GM12878 (cell line): ENCODE measurements around the gene JPH4. TPM values are rescaled to one million over a fixed set of nuclear protein-coding genes. Genes with fewer than 3 reads are reported as not detected.

ENCODE experiments used
- ATAC-seq: fragments of 200-7000 bp; cut with Tn5 transposase; 3 replicates; pipeline ENCODE4 v1.9.1; 2020; ENCODE audit warnings: mild to moderate bottlenecking, moderate library complexity
- BruUV-seq: library from RNA; stranded (reverse); fragments of 400-500 nt; replicated peaks from 2 replicates; lab custom pipeline; 2021; lab: Mats Ljungman, UMichigan
- CTCF ChIA-PET: fragments of 300-600 bp; sonication (Branson Sonifier 250); formaldehyde crosslinking; extraction: SDS; loops from one replicate; lab custom pipeline; 2021; ENCODE audit warnings: inconsistent platforms; lab: Yijun Ruan, JAX
- POLR2A ChIA-PET: fragments of 350-600 bp; formaldehyde crosslinking; extraction: SDS; loops from one replicate; lab custom pipeline; 2021; ENCODE audit warnings: inconsistent platforms; lab: Charles Lee
- RAD21 ChIA-PET: fragments of 300-600 bp; sonication (Branson Sonifier 250); formaldehyde crosslinking; loops from one replicate; lab custom pipeline; 2023; ENCODE audit warnings: antibody characterized with exemption; ENCODE audit not compliant: unreplicated experiment; lab: Charles Lee
- SMC1A ChIA-PET: fragments of 300-600 bp; sonication (Branson Sonifier 250); formaldehyde crosslinking; loops from one replicate; lab custom pipeline; 2023; ENCODE audit not compliant: unreplicated experiment, uncharacterized antibody; lab: Charles Lee
- DNase-seq: peaks from one replicate; pipeline ENCODE4 v3.0.0-alpha.2; 2011; ENCODE audit warnings: low read depth, low spot score
- FAIRE-seq: peaks from 3 replicates; lab custom pipeline; 2011; peaks lifted over from hg19 to GRCh38; lab: Jason Lieb, UNC
- H2AFZ ChIP-seq: 2 replicates; pipeline ENCODE4 v1.6.0; 2011; ENCODE audit warnings: low read depth, low read length, control low read depth; ENCODE audit not compliant: control insufficient read depth
- H3K27ac ChIP-seq: 2 replicates; pipeline ENCODE4 v1.5.1; 2011; ENCODE audit warnings: control low read depth; ENCODE audit not compliant: control insufficient read depth, insufficient read depth
- H3K27me3 ChIP-seq, 2 experiments: replicated peaks in 1 of 2; 2 replicates each; pipeline versions ENCODE4 v1.6.0 to v1.6.1; 2011; ENCODE audit warnings: low read length in 1 of 2; ENCODE audit not compliant: control insufficient read depth in 2 of 2, insufficient read depth in 2 of 2
- H3K36me3 ChIP-seq, 2 experiments: 2 replicates each; pipeline ENCODE4 v1.5.1; 2011; ENCODE audit warnings: low read length in 1 of 2; ENCODE audit not compliant: control insufficient read depth in 2 of 2, insufficient read depth in 2 of 2
- H3K4me1 ChIP-seq: 2 replicates; pipeline ENCODE4 v1.6.1; 2011; ENCODE audit warnings: mild to moderate bottlenecking, low read length, moderate library complexity, mixed read lengths; ENCODE audit not compliant: control insufficient read depth, insufficient read depth
- H3K4me2 ChIP-seq: 2 replicates; pipeline ENCODE4 v1.6.0; 2011; ENCODE audit warnings: control low read depth; ENCODE audit not compliant: control insufficient read depth, insufficient read depth
- H3K4me3 ChIP-seq: fragments of 200-600 bp; sonication (generic); 2 replicates; pipeline ENCODE4 v1.5.1; 2016
- H3K79me2 ChIP-seq: 2 replicates; pipeline ENCODE4 v1.6.0; 2011; ENCODE audit warnings: low read length; ENCODE audit not compliant: control insufficient read depth, insufficient read depth
- H3K9ac ChIP-seq: 2 replicates; pipeline ENCODE4 v1.8.0; 2011; ENCODE audit warnings: low read length, control low read depth, mixed read lengths; ENCODE audit not compliant: control insufficient read depth, insufficient read depth
- H3K9me3 ChIP-seq: replicated peaks from 3 replicates; pipeline ENCODE4 v1.5.1; 2011; ENCODE audit warnings: mild to moderate bottlenecking, low read length; ENCODE audit not compliant: control insufficient read depth, insufficient read depth
- H4K20me1 ChIP-seq: 2 replicates; pipeline ENCODE4 v1.6.0; 2011; ENCODE audit not compliant: control insufficient read depth, insufficient read depth
- ASH2L ChIP-seq: fragments of 300-600, 200-600 bp; sonication (generic); IDR thresholded peaks from 2 replicates; pipeline ENCODE4 v1.6.1; 2017; ENCODE audit warnings: low read depth, mild to moderate bottlenecking, borderline replicate concordance
- BCL11A ChIP-seq: IDR thresholded peaks from 2 replicates; pipeline ENCODE4 v1.6.1; 2011; ENCODE audit warnings: low read depth, low read length
- CREM ChIP-seq: IDR thresholded peaks from 2 replicates; pipeline ENCODE4 v1.6.1; 2014; ENCODE audit warnings: antibody characterized with exemption, low read depth
- DPF2 ChIP-seq: fragments of 450-650 bp; IDR thresholded peaks from 2 replicates; pipeline ENCODE4 v1.6.1; 2017; ENCODE audit warnings: mild to moderate bottlenecking
- EED ChIP-seq: sonication (generic); IDR thresholded peaks from 2 replicates; pipeline ENCODE4 v1.6.1; 2016; ENCODE audit warnings: antibody characterized with exemption, low read depth
- ELK1 ChIP-seq: IDR thresholded peaks from 2 replicates; pipeline ENCODE4 v1.6.1; 2012; ENCODE audit warnings: low read depth, low read length, improper control_type of control experiment
- EP300 ChIP-seq, 2 experiments: fragments of 150-350 bp in 1 of 2; IDR thresholded peaks; 2 replicates each; pipeline ENCODE4 v1.6.1; 2011 to 2012; ENCODE audit warnings: low read depth in 2 of 2, low read length in 2 of 2, borderline replicate concordance in 1 of 2, improper control_type of control experiment in 1 of 2, inconsistent platforms in 1 of 2; ENCODE audit not compliant: control insufficient read depth in 1 of 2
- GABPA ChIP-seq: IDR thresholded peaks from 2 replicates; pipeline ENCODE4 v1.6.1; 2014; ENCODE audit warnings: antibody characterized with exemption, low read depth, mild to moderate bottlenecking, inconsistent platforms
- HDAC2 ChIP-seq: fragments of 200-600 bp; sonication (generic); IDR thresholded peaks from 2 replicates; pipeline ENCODE4 v1.6.1; 2017
- KAT2A ChIP-seq: conservative IDR thresholded peaks from 2 replicates; pipeline ENCODE4 v1.6.1; 2011; ENCODE audit warnings: low read depth, low read length; ENCODE audit not compliant: control insufficient read depth
- KLF5 ChIP-seq: fragments of 450-650 bp; IDR thresholded peaks from 2 replicates; pipeline ENCODE4 v1.6.1; 2014; ENCODE audit warnings: mild to moderate bottlenecking; ENCODE audit not compliant: partially characterized antibody
- MTA2 ChIP-seq: fragments of 450-650 bp; IDR thresholded peaks from 2 replicates; pipeline ENCODE4 v1.6.1; 2016; ENCODE audit warnings: low read depth, mild to moderate bottlenecking, moderate library complexity
- NFXL1 ChIP-seq: fragments of 450-650 bp; IDR thresholded peaks from 2 replicates; pipeline ENCODE4 v1.6.1; 2017; ENCODE audit warnings: antibody characterized with exemption, mild to moderate bottlenecking, borderline replicate concordance
- PAX8 ChIP-seq: fragments of 450-650 bp; IDR thresholded peaks from 2 replicates; pipeline ENCODE4 v1.6.1; 2017; ENCODE audit warnings: mild to moderate bottlenecking, moderate library complexity
- PBX3 ChIP-seq: IDR thresholded peaks from 2 replicates; pipeline ENCODE4 v1.6.1; 2011; ENCODE audit warnings: mild to moderate bottlenecking, low read depth, low read length, moderate library complexity; ENCODE audit not compliant: insufficient replicate concordance
- POLR2AphosphoS2 ChIP-seq: IDR thresholded peaks from 2 replicates; pipeline ENCODE4 v1.6.1; 2011; ENCODE audit warnings: low read depth, mild to moderate bottlenecking, low read length, improper control_type of control experiment, moderate library complexity
- RAD51 ChIP-seq: fragments of 450-650 bp; IDR thresholded peaks from 2 replicates; pipeline ENCODE4 v1.6.1; 2016; ENCODE audit warnings: moderate library complexity, mild to moderate bottlenecking, inconsistent platforms
- SREBF1 ChIP-seq: IDR thresholded peaks from 2 replicates; pipeline ENCODE4 v1.6.1; 2012; ENCODE audit warnings: mild to moderate bottlenecking, low read length
- TCF12 ChIP-seq: IDR thresholded peaks from 2 replicates; pipeline ENCODE4 v1.6.1; 2011; ENCODE audit warnings: low read depth, mild to moderate bottlenecking, low read length
- TCF7 ChIP-seq: IDR thresholded peaks from 2 replicates; pipeline ENCODE4 v1.6.1; 2014; ENCODE audit warnings: antibody characterized with exemption, borderline replicate concordance
- WGBS: methylation state at CpG from one replicate; pipeline ENCODE4 v1.1.6; 2016; ENCODE audit warnings: low lambda C conversion rate; ENCODE audit not compliant: insufficient replicate concordance, insufficient coverage; ENCODE audit errors: missing lambda C conversion rate; 5-methylcytosine and 5-hydroxymethylcytosine counted together
- in situ Hi-C: fragments of 300-500 bp; cut with MboI; formaldehyde crosslinking; loops from 9 replicates; pipeline ENCODE4 v1.14.3; 2018; ENCODE audit warnings: mixed read lengths
- intact Hi-C: fragments of 100-400 bp; cut with micrococcal nuclease; formaldehyde crosslinking; loops from one replicate; pipeline ENCODE4 v1.14.2; 2022; ENCODE audit not compliant: unreplicated experiment
- polyA plus RNA-seq, 11 experiments: library from polyadenylated mRNA; depleted of rRNA in 4 of 11; unstranded in 6 of 11; stranded (reverse) in 5 of 11; fragments of >200 nt; fragmentation: Nextera tagmentation in 4 of 11; fragmentation: Illumina TruSeq in 1 of 11; extraction: Ambion mirVana in 4 of 11; extraction: Trizol in 1 of 11; gene quantifications; 1 replicate in 1 of 11; 2 replicates in 10 of 11; pipeline versions ENCODE4 v1.2.1 to v1.2.3, GENCODE V29; 2011 to 2016; ENCODE audit warnings: inconsistent platforms in 2 of 11, missing spikeins in 2 of 11, low read depth in 1 of 11
- total RNA-seq, 4 experiments: library from RNA; depleted of rRNA in 3 of 4; stranded (reverse); fragments of >200 nt in 3 of 4; fragmentation: Illumina TruSeq in 1 of 4; extraction: Trizol in 1 of 4; gene quantifications; 2 replicates each; pipeline versions ENCODE4 v1.2.1 to v1.2.3, GENCODE V29; 2013 to 2021

The JPH4 gene
- total and polyA plus RNA-seq, 10 of the 15 experiments (the other 5 are each of a cell fraction or from before 2014, with no cell fraction given) = 0.48 to 10.3 (median 3.8) TPM

- no peaks in the 10 kb centered on the region for H3K4me1 ChIP-seq
- in situ Hi-C loops = no loop called here
- ATAC-seq = no peak
Observed at GRCh38 chr14:23525611-23526010, 53.0 kb downstream of the JPH4 start.

More at GRCh38 chr14:23525611-23526010, 53.0 kb downstream of the JPH4 start:
- no peaks in the 10 kb centered on the region for H3K9me3 ChIP-seq
- ChIA-PET RAD21 (no interaction called here), CTCF (interaction anchor here (1.0 to 1.2 kb wide), 2 partner anchors 34 to 50 kb away, joined by 3 read pairs; no protein-coding TSS in a partner anchor), POLR2A (no interaction called here), SMC1A (no interaction called here)
- no peak for DNase-seq
- no TSS peak for BruUV-seq
- no peak overlapping the region for H3K4me3 ChIP-seq
- no peaks in the 10 kb centered on the region for H3K36me3 ChIP-seq
- H3K27ac ChIP-seq = no peak overlapping the region
- intact Hi-C loops = no loop called here
- 84% methylated on average over 8 of the region's 8 CpGs for WGBS
- H3K9ac ChIP-seq = no peak overlapping the region
- H3K79me2 ChIP-seq = no peaks in the 10 kb centered on the region
- no peaks in the 10 kb centered on the region for H4K20me1 ChIP-seq
- H2AFZ ChIP-seq = no peak overlapping the region
- FAIRE-seq = no peak
- no peaks in the 10 kb centered on the region for H3K27me3 ChIP-seq
- H3K4me2 ChIP-seq = no peak overlapping the region
- TF ChIP-seq EP300 (IDR thresholded peaks at IDR 0.05; ENCODE audit: borderline replicate concordance in 1 of 2, control insufficient read depth in 1 of 2, low read depth in 2 of 2, low read length in 2 of 2) (no peak), SREBF1 (no peak), ASH2L (no peak), CREM (no peak), BCL11A (no peak), NFXL1 (no peak), RAD51 (no peak), KLF5 (no peak), EED (no peak), HDAC2 (no peak), ELK1 (no peak), POLR2AphosphoS2 (no peak), GABPA (no peak), KAT2A (no peak), MTA2 (no peak), PAX8 (no peak), DPF2 (no peak), TCF12 (no peak), TCF7 (no peak), PBX3 (no peak)
